AG10803 (cell line): ENCODE data around the gene ZNF585A.

Experiments
- DNase-seq: peaks from one replicate; pipeline ENCODE4 v3.0.0; 2010; ENCODE audit warnings: low read depth
- H3K4me3 ChIP-seq: 2 replicates; pipeline ENCODE4 v1.5.1; 2011; ENCODE audit warnings: mild to moderate bottlenecking, low read length, control low read depth
- TF ChIP-seq, protein P1 (sequence below): conservative IDR thresholded peaks from 2 replicates; pipeline ENCODE4 v1.5.1; 2011; ENCODE audit warnings: mild to moderate bottlenecking, low read length, control low read depth, inconsistent platforms

ZNF585A gene

DNA sequence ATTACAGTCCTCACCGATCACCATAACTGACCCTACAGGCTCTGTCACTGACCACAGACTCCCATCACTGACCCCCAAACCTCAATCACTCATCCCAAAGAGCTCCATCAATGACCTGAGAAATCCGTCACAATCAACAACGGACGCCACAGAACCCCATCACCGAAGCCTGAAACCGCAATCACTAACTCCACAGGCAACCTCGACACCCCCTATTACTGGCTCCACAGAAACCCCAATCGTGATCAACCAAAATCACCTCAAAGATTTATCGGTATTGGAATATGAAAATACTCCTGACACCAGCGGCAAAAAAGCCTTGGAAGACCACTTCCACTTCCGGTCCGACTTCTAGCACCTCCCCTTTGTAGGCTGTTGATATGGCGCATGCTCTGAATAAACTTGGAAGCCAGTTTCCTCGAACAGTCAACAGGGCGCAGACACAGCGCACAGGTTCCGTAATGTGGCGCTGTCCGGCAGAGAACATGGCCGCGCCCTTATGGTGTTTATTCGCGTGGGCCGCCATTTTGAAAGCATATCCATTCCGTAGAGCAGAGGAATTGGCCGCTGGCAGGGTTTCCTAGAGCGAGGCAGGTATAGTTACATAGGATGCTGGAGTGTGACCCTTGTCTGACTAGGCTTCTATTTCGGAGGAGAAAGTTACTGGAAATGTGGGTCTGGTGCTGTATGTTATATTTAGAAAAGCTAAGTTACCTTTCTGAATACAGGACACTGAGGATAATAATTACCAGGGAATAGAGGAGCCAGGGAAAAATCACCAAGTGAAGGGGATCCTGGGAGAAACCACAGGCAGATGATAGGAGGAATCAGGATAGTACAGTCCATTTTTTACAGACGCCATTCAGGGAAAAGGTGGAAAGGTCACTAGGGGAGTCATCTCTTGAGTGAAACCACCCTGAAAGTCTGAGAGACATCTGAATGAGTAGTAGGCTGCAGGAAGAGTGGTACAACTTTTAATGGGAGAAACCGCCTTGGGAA, at the start of gene ZNF585A:
Gene ZNF585A (minus strand): TSS at position 328 of the 999 bp plus-strand sequence. CDS start 2,785 bp downstream, outside the sequence.
- DNase-seq: peak; percentile 97
- peak within 1 kb of the TSS; percentile 90 for H3K4me3 ChIP-seq
- TF ChIP-seq, protein P1, sequence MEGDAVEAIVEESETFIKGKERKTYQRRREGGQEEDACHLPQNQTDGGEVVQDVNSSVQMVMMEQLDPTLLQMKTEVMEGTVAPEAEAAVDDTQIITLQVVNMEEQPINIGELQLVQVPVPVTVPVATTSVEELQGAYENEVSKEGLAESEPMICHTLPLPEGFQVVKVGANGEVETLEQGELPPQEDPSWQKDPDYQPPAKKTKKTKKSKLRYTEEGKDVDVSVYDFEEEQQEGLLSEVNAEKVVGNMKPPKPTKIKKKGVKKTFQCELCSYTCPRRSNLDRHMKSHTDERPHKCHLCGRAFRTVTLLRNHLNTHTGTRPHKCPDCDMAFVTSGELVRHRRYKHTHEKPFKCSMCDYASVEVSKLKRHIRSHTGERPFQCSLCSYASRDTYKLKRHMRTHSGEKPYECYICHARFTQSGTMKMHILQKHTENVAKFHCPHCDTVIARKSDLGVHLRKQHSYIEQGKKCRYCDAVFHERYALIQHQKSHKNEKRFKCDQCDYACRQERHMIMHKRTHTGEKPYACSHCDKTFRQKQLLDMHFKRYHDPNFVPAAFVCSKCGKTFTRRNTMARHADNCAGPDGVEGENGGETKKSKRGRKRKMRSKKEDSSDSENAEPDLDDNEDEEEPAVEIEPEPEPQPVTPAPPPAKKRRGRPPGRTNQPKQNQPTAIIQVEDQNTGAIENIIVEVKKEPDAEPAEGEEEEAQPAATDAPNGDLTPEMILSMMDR: peak; percentile 19; the same call in 1 of the 2 replicates

DNA sequence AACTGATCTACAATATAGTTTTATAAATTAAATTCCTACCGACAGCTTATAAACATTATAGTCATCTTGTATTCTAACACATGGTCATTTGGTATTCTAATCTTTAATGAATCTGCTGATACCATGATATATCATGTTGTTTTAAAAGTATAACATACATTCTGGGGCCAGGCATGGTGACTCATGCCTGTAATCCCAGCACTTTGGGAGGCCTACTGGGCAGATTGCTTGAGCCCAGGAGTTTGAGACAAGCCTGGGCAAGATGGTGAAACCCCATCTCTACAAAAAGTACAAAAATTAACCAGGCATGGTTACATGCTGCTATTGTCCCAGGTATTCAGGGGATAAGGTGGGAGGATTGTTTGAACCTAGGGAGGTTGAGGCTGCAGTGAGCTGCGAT, 48.6 kb upstream of the ZNF585A start:
- TF ChIP-seq, protein P1: no peak
- DNase-seq: no peak
- no peak overlapping the region for H3K4me3 ChIP-seq

DNA sequence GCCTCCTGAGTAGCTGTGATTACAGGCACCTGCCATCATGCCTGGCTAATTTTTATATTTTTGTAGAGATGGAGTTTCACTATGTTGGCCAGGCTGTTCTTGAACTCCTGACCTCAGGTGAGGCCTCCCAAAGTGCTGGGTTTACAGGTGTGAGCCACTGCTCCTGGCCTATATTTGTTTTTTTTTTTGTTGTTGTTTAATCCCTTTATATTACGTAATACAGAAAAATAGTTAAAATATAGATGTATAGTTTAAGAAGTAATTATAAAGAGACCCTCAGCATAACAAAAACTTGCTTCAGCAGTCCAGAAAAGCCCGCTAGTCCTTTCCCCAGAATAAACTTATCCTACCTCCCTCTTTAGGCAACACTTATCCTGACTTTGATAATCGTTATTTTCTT, 47.9 kb upstream of the ZNF585A start:
- DNase-seq: no peak
- H3K4me3 ChIP-seq: no peak overlapping the region
- TF ChIP-seq, protein P1: no peak

DNA sequence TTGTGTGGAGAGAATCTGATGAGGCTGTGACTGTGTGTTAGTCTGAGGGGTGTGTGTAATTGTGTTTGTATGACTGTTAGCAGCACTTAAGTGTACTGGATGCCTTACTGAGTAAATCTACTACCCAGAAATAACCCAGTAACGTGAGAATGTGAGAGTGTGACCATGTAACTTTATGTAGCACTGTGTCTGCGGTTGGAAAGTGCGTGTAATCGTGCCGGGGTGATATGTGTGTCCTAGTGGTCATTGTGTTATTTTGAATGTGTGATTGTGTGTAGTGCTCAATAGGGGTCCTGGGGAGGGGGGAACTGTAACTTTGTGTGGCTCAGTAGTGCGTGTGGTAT, 46.1 kb upstream of the ZNF585A start:
- peak overlapping the region; percentile 98 for H3K4me3 ChIP-seq
- peak; percentile 35 for DNase-seq
- TF ChIP-seq, protein P1: no peak

DNA sequence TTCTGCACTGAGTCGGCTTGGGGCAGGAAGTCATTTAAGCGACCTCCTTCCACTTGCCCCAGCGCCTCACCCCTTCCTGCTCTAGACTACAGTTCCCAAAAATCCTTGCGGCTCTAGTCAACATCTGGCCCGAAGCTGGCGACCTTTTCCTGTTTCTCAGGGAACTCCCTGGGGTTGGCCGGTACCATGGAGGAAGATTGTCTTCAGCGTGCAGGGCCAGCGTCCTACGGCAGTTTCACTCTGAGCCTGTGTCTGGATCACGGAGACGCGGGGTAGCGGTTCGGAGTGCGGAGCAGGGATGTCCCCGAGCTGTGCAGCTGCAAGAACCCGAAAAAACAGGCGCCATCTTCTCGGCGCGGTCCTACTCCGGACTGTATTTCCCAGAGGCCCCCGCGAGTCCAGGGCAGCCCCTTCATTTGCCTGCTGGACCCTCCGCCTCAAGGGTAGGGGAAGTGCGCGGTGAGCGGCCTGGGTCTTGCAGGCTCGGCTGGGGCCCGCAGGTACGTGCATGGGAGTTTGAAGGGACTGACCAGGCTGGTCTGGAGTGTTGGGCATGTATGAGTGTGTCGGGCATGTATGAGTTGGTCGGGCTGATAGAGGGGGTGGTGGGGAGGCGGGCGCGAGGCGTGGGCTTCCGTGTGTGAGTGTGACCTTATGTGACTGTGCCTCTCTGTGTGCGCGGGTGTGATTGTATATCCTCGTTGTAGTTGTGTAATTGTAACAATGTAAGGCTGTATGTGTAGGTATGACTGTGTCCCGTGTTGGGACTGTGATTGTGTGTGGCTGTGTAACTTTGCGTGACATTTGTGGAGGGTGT, 45.5 kb upstream of the ZNF585A start, which contains the start of gene ZNF383:
Gene ZNF383 (plus strand): TSS at position 440 of the 817 bp plus-strand sequence. CDS start 12,240 bp downstream, outside the sequence.
- peak within 1 kb of the TSS; percentile 98 for H3K4me3 ChIP-seq
- DNase-seq: peak; percentile 81
- TF ChIP-seq, protein P1: no peak

DNA sequence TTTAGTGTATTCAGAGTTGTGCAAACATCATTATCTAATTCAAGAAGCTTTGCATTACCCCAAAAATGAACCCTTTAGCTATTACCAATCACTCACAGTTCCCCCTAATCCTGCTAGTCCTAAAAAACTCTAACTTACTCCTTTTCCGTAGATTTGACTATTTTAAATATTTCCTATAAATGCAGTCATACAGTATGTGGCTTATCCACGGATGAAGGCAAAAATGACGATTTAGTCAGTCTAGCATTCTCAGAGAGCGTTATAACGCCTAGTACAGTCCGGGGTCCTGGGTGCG, 44.9 kb upstream of the ZNF585A start:
- H3K4me3 ChIP-seq: peak overlapping the region; percentile 98
- TF ChIP-seq, protein P1: no peak
- no peak for DNase-seq
